ENCODE data around the gene SIRPB2. TPM values are rescaled to one million over a fixed set of nuclear protein-coding genes. Genes with fewer than 3 reads are reported as not detected.

The SIRPB2 gene
- total and polyA plus RNA-seq, 2 donors from 2014 or later, result 0.86 to 8.2 TPM

- intact Hi-C loops (cut with DNase I), result no loop called here
- no peak for FAIRE-seq
These were observed 16.9 kb downstream of the SIRPB2 start for GRCh38 chr20:1474325-1474724.

GRCh38 chr20:1473246-1474220 lies 17.7 kb downstream of the SIRPB2 start:
- Histone ChIP-seq H3K9ac (ENCODE audit: low read length in 3 of 3) (no peak overlapping the region), H3K4me1 (ENCODE audit: control insufficient read depth in 2 of 3, insufficient read depth in 2 of 3, low read depth in 1 of 3, low read length in 3 of 3) (peaks cover 0 to 2% (median 0%) of the 10 kb centered on the region in 3 donors), H3K4me3 (ENCODE audit: low read length in 3 of 3) (no peak overlapping the region), H3K36me3 (ENCODE audit: control insufficient read depth in 2 of 3, insufficient read depth in 3 of 3, low read length in 3 of 3) (no peaks in the 10 kb centered on the region), H3K9me3 (ENCODE audit: control insufficient read depth in 2 of 3, insufficient read depth in 1 of 3, low read length in 3 of 3) (no peaks in the 10 kb centered on the region), H3K27me3 (ENCODE audit: control insufficient read depth, insufficient read depth, low read length) (no peaks in the 10 kb centered on the region), H3K27ac (ENCODE audit: low read depth in 2 of 2, low read length in 2 of 2) (no peak overlapping the region)
- no peak for FAIRE-seq
- intact Hi-C loops (cut with DNase I), result no loop called here
- no peak for DNase-seq
- TF ChIP-seq CTCF (IDR thresholded peaks at IDR 0.05; ENCODE audit: borderline replicate concordance, extremely low read depth, insufficient read depth), result no peak

More at GRCh38 chr20:1474325-1474724, 16.9 kb downstream of the SIRPB2 start:
- Histone ChIP-seq H3K4me3 (ENCODE audit: low read length in 3 of 3) (no peak overlapping the region), H3K9ac (ENCODE audit: low read length in 3 of 3) (no peak overlapping the region), H3K9me3 (ENCODE audit: control insufficient read depth in 2 of 3, insufficient read depth in 1 of 3, low read length in 3 of 3) (no peaks in the 10 kb centered on the region), H3K4me1 (ENCODE audit: control insufficient read depth in 2 of 3, insufficient read depth in 2 of 3, low read depth in 1 of 3, low read length in 3 of 3) (peaks cover 0 to 2% (median 0%) of the 10 kb centered on the region in 3 donors), H3K36me3 (ENCODE audit: control insufficient read depth in 2 of 3, insufficient read depth in 3 of 3, low read length in 3 of 3) (no peaks in the 10 kb centered on the region), H3K27me3 (ENCODE audit: control insufficient read depth, insufficient read depth, low read length) (no peaks in the 10 kb centered on the region), H3K27ac (ENCODE audit: low read depth in 2 of 2, low read length in 2 of 2) (no peak overlapping the region)
- no peak for DNase-seq
- TF ChIP-seq CTCF (IDR thresholded peaks at IDR 0.05; ENCODE audit: borderline replicate concordance, extremely low read depth, insufficient read depth), result no peak

- intact Hi-C loops (cut with DNase I), result no loop called here
- H3K4me1 ChIP-seq (ENCODE audit: control insufficient read depth in 2 of 3, insufficient read depth in 2 of 3, low read depth in 1 of 3, low read length in 3 of 3), result peaks cover 0 to 2% (median 0%) of the 10 kb centered on the region in 3 donors
- no peak for TF ChIP-seq CTCF (IDR thresholded peaks at IDR 0.05; ENCODE audit: borderline replicate concordance, extremely low read depth, insufficient read depth)
- no peaks in the 10 kb centered on the region for H3K36me3 ChIP-seq (ENCODE audit: control insufficient read depth in 2 of 3, insufficient read depth in 3 of 3, low read length in 3 of 3)
- DNase-seq, result no peak
- FAIRE-seq, result no peak
- H3K27me3 ChIP-seq (ENCODE audit: control insufficient read depth, insufficient read depth, low read length), result no peaks in the 10 kb centered on the region
- no peak overlapping the region for H3K4me3 ChIP-seq (ENCODE audit: low read length in 3 of 3)
- no peak overlapping the region for H3K9ac ChIP-seq (ENCODE audit: low read length in 3 of 3)
- H3K27ac ChIP-seq (ENCODE audit: low read depth in 2 of 2, low read length in 2 of 2), result no peak overlapping the region
- H3K9me3 ChIP-seq (ENCODE audit: control insufficient read depth in 2 of 3, insufficient read depth in 1 of 3, low read length in 3 of 3), result no peaks in the 10 kb centered on the region
These were observed 18.5 kb downstream of the SIRPB2 start for GRCh38 chr20:1472556-1473245.

Data from kidney (tissue), 14 donors.